ENCODE measurements around the gene CAMTA1.

DNA sequence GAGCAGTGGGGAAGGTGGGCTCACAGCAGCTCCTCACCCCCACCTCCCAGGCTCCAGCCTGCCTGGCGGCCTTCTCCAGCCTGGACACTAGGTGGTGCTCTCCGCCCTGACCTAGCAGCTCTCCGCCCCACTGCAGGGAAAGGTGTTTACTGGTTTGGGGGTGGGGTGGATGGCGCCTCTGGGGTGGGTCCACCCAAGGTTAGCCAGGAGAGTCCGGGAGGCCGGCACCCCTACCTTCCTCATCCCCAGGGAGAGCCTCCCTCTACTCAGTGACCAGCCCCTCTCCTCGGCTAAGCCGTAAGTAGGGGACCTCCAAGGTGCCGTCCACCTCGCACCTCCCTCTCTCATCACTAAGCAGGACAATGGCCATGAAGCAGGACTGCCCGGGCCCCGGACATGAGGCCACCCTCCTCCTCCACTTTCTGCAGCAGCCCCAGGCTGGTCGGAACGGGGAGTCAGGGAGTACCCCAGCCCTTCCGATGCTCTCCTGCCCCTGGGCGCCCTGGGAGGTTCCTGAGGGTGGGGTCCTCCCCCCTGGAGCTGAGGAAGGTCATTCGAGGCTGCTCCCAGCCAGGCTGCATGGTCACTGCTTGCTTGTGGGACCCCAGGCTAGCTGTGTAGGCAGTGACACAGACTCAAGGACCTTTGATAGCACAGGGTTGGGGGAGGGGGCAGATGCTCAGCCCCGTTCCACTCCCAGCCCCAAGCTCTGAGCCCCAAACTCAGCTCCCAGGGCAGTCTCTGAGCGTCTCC, 884.5 kb downstream of the CAMTA1 start:
- TF ChIP-seq, protein P1, sequence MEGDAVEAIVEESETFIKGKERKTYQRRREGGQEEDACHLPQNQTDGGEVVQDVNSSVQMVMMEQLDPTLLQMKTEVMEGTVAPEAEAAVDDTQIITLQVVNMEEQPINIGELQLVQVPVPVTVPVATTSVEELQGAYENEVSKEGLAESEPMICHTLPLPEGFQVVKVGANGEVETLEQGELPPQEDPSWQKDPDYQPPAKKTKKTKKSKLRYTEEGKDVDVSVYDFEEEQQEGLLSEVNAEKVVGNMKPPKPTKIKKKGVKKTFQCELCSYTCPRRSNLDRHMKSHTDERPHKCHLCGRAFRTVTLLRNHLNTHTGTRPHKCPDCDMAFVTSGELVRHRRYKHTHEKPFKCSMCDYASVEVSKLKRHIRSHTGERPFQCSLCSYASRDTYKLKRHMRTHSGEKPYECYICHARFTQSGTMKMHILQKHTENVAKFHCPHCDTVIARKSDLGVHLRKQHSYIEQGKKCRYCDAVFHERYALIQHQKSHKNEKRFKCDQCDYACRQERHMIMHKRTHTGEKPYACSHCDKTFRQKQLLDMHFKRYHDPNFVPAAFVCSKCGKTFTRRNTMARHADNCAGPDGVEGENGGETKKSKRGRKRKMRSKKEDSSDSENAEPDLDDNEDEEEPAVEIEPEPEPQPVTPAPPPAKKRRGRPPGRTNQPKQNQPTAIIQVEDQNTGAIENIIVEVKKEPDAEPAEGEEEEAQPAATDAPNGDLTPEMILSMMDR (IDR thresholded peaks at IDR 0.05), result peak; percentile 95
- TF ChIP-seq, protein P2, sequence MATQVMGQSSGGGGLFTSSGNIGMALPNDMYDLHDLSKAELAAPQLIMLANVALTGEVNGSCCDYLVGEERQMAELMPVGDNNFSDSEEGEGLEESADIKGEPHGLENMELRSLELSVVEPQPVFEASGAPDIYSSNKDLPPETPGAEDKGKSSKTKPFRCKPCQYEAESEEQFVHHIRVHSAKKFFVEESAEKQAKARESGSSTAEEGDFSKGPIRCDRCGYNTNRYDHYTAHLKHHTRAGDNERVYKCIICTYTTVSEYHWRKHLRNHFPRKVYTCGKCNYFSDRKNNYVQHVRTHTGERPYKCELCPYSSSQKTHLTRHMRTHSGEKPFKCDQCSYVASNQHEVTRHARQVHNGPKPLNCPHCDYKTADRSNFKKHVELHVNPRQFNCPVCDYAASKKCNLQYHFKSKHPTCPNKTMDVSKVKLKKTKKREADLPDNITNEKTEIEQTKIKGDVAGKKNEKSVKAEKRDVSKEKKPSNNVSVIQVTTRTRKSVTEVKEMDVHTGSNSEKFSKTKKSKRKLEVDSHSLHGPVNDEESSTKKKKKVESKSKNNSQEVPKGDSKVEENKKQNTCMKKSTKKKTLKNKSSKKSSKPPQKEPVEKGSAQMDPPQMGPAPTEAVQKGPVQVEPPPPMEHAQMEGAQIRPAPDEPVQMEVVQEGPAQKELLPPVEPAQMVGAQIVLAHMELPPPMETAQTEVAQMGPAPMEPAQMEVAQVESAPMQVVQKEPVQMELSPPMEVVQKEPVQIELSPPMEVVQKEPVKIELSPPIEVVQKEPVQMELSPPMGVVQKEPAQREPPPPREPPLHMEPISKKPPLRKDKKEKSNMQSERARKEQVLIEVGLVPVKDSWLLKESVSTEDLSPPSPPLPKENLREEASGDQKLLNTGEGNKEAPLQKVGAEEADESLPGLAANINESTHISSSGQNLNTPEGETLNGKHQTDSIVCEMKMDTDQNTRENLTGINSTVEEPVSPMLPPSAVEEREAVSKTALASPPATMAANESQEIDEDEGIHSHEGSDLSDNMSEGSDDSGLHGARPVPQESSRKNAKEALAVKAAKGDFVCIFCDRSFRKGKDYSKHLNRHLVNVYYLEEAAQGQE (IDR thresholded peaks at IDR 0.05; ENCODE audit: insufficient read depth in 1 of 2, low read depth in 2 of 2, low read length in 1 of 2), result no peak
- TF ChIP-seq POLR2AphosphoS5 (IDR thresholded peaks at IDR 0.05; ENCODE audit: low read depth, low read length) (no peak), SIN3A (IDR thresholded peaks at IDR 0.05; ENCODE audit: borderline replicate concordance, insufficient read depth, low read depth, low read length) (no peak)
